ACC112 (cell line): ENCODE data around the gene HOMER3.
A peak's percentile ranks its signal among the peaks of the same experiment; 100 is the strongest.

Experiments used
- H2AFZ ChIP-seq: fragments of 200-600 bp; sonication (generic); one replicate; pipeline ENCODE4 v1.6.0; 2017; ENCODE audit warnings: antibody characterized with exemption, low read length; ENCODE audit not compliant: unreplicated experiment
- H3K27ac ChIP-seq: fragments of 200-600 bp; sonication (generic); 2 replicates; pipeline ENCODE4 v1.5.1; 2014; ENCODE audit warnings: low read depth, mild to moderate bottlenecking, antibody characterized with exemption, low read length, moderate library complexity
- H3K27me3 ChIP-seq: fragments of 200-600 bp; sonication (generic); 2 replicates; pipeline ENCODE4 v1.6.1; 2014; ENCODE audit warnings: mild to moderate bottlenecking, antibody characterized with exemption, low read length, moderate library complexity, mixed read lengths; ENCODE audit not compliant: insufficient read depth
- H3K36me3 ChIP-seq: fragments of 200-600 bp; sonication (generic); 2 replicates; pipeline ENCODE4 v1.6.1; 2016; ENCODE audit warnings: mild to moderate bottlenecking, antibody characterized with exemption, low read length, moderate library complexity, mixed read lengths; ENCODE audit not compliant: insufficient read depth
- H3K4me1 ChIP-seq: fragments of 200-600 bp; sonication (generic); one replicate; pipeline ENCODE4 v1.6.1; 2016; ENCODE audit warnings: low read length, mixed read lengths; ENCODE audit not compliant: insufficient read depth, unreplicated experiment, control insufficient read depth
- H3K4me3 ChIP-seq: fragments of 200-600 bp; sonication (generic); 2 replicates; pipeline ENCODE4 v1.5.1; 2014; ENCODE audit warnings: mild to moderate bottlenecking, low read depth, low read length
- H3K79me2 ChIP-seq: fragments of 200-600 bp; sonication (generic); one replicate; pipeline ENCODE4 v1.6.0; 2016; ENCODE audit warnings: low read length; ENCODE audit not compliant: control insufficient read depth, unreplicated experiment, insufficient read depth

The HOMER3 gene

GRCh38 chr19:18940769-18941627 is at the start of gene HOMER3:
HOMER3 (minus strand) TSS chr19:18941217; CDS start chr19:18938982, 2,235 bp downstream.
- Histone ChIP-seq H3K79me2 (peaks cover 20% of the 10 kb centered on the region), H3K4me1 (no peaks in the 10 kb centered on the region), H3K27ac (no peak within 1 kb of the TSS; the same call in 1 of the 2 replicates), H2AFZ (peak within 1 kb of the TSS; percentile 50), H3K4me3 (peak within 1 kb of the TSS; percentile 93), H3K36me3 (no peaks in the 10 kb centered on the region), H3K27me3 (no peaks in the 10 kb centered on the region)

- no peaks in the 10 kb centered on the region for H3K4me1 ChIP-seq
- no peak overlapping the region for H2AFZ ChIP-seq
- H3K27ac ChIP-seq = no peak overlapping the region
- no peaks in the 10 kb centered on the region for H3K36me3 ChIP-seq
- no peaks in the 10 kb centered on the region for H3K79me2 ChIP-seq
- no peaks in the 10 kb centered on the region for H3K27me3 ChIP-seq
- H3K4me3 ChIP-seq = no peak overlapping the region
Measured at GRCh38 chr19:18990128-18990708, 49.2 kb upstream of the HOMER3 start.

- Histone ChIP-seq H3K27ac (no peak overlapping the region), H3K27me3 (no peaks in the 10 kb centered on the region), H3K36me3 (no peaks in the 10 kb centered on the region), H2AFZ (no peak overlapping the region), H3K4me3 (no peak overlapping the region), H3K4me1 (no peaks in the 10 kb centered on the region), H3K79me2 (no peaks in the 10 kb centered on the region)
Measured at GRCh38 chr19:18989316-18989715, 48.3 kb upstream of the HOMER3 start.

DNA sequence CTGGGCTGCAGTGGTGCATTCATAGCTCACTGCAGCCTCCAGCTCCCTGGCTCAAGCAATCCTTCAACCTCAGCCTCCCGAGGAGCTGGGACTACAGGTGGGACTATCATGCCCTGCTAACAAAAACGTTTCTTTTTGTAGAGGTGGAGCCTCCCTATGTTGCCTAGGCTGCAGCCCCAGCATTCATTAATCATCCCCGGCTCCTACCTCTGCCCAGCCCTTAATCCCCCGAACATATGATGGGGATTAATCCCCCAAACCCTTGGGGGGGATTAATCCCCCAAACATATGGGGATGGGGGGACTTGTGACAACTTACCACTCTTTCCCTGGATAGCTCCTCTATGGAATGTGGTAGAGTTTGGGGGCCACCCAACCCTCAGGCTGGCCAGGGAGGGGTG is 46.4 kb upstream of the HOMER3 start:
- H3K4me1 ChIP-seq = no peaks in the 10 kb centered on the region
- no peaks in the 10 kb centered on the region; the same call in 1 of the 2 replicates for H3K27me3 ChIP-seq
- H3K4me3 ChIP-seq = no peak overlapping the region
- H2AFZ ChIP-seq = no peak overlapping the region
- no peak overlapping the region for H3K27ac ChIP-seq
- H3K79me2 ChIP-seq = no peaks in the 10 kb centered on the region
- H3K36me3 ChIP-seq = no peaks in the 10 kb centered on the region

GRCh38 chr19:18985257-18985656 is 44.2 kb upstream of the HOMER3 start:
- H3K27ac ChIP-seq = no peak overlapping the region
- H3K36me3 ChIP-seq = no peaks in the 10 kb centered on the region
- H3K4me3 ChIP-seq = no peak overlapping the region
- H2AFZ ChIP-seq = no peak overlapping the region
- H3K27me3 ChIP-seq = no peaks in the 10 kb centered on the region; the same call in 1 of the 2 replicates
- no peaks in the 10 kb centered on the region for H3K4me1 ChIP-seq
- no peaks in the 10 kb centered on the region for H3K79me2 ChIP-seq

- Histone ChIP-seq H3K4me1 (no peaks in the 10 kb centered on the region), H2AFZ (no peak overlapping the region), H3K27ac (no peak overlapping the region), H3K27me3 (no peaks in the 10 kb centered on the region; the same call in 1 of the 2 replicates), H3K36me3 (no peaks in the 10 kb centered on the region), H3K79me2 (no peaks in the 10 kb centered on the region), H3K4me3 (no peak overlapping the region)
Measured at GRCh38 chr19:18984251-18984650, 43.2 kb upstream of the HOMER3 start.

DNA sequence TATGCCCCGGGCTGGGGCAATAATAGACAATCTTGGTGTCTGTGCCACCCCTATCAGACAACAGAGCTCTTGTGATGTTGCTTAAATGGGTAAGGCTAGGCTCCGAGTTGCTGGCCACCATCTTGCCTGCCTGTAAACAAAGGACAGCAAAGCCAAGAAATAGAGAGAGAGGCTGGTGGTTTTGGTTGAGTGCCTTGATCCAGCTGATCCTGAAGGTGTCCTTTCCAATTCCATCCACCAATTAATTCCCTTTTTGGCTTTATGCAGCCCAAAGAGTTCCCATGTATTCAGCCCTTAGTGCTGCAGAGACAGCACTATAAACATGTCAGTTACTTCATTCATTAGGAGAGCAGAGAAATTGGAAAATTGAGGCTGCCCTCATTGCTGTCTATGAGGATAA is 41.7 kb upstream of the HOMER3 start:
- no peaks in the 10 kb centered on the region for H3K36me3 ChIP-seq
- H3K79me2 ChIP-seq = no peaks in the 10 kb centered on the region
- no peaks in the 10 kb centered on the region for H3K4me1 ChIP-seq
- no peak overlapping the region for H3K27ac ChIP-seq
- no peak overlapping the region for H3K4me3 ChIP-seq
- H2AFZ ChIP-seq = no peak overlapping the region
- no peaks in the 10 kb centered on the region; the same call in 1 of the 2 replicates for H3K27me3 ChIP-seq

- Histone ChIP-seq H3K4me1 (no peaks in the 10 kb centered on the region), H3K79me2 (no peaks in the 10 kb centered on the region), H2AFZ (no peak overlapping the region), H3K36me3 (no peaks in the 10 kb centered on the region), H3K27ac (no peak overlapping the region), H3K4me3 (no peak overlapping the region), H3K27me3 (no peaks in the 10 kb centered on the region; the same call in 1 of the 2 replicates)
Measured at GRCh38 chr19:18980432-18981020, 39.5 kb upstream of the HOMER3 start.

- Histone ChIP-seq H3K4me3 (no peak overlapping the region), H3K36me3 (no peaks in the 10 kb centered on the region), H3K79me2 (no peaks in the 10 kb centered on the region), H3K27me3 (no peaks in the 10 kb centered on the region; the same call in 1 of the 2 replicates), H3K4me1 (no peaks in the 10 kb centered on the region), H2AFZ (no peak overlapping the region), H3K27ac (no peak overlapping the region)
Measured at GRCh38 chr19:18978616-18979015, 37.6 kb upstream of the HOMER3 start.

- no peak overlapping the region for H2AFZ ChIP-seq
- H3K27me3 ChIP-seq = no peaks in the 10 kb centered on the region
- H3K79me2 ChIP-seq = no peaks in the 10 kb centered on the region
Measured at GRCh38 chr19:18975869-18976268, 34.9 kb upstream of the HOMER3 start.

More at GRCh38 chr19:18975869-18976268, 34.9 kb upstream of the HOMER3 start:
- H3K27ac ChIP-seq = no peak overlapping the region
- H3K4me1 ChIP-seq = peaks cover 8% of the 10 kb centered on the region
- no peaks in the 10 kb centered on the region for H3K36me3 ChIP-seq
- no peak overlapping the region for H3K4me3 ChIP-seq
